K562 (cell line): Measurements from ENCODE around the gene VPS13D. TPM values are rescaled to one million over a fixed set of nuclear protein-coding genes. Genes with fewer than 3 reads are reported as not detected.

Source experiments
- ATAC-seq: fragments of 200-7000 bp; cut with Tn5 transposase; 3 replicates; pipeline ENCODE4 v1.9.1; 2020; ENCODE audit warnings: moderate library complexity
- BruUV-seq: library from RNA; stranded (reverse); fragments of 400-500 nt; replicated peaks from 2 replicates; lab custom pipeline; 2021; lab: Mats Ljungman, UMichigan
- CTCF ChIA-PET: fragments of 300-600 bp; formaldehyde crosslinking; extraction: SDS; loops from one replicate; lab custom pipeline; 2021; ENCODE audit warnings: low intra/inter-chr PET ratio; lab: Yijun Ruan, JAX
- POLR2A ChIA-PET: fragments of 300-600, 350-650 bp; sonication (Branson Sonifier 250); formaldehyde crosslinking; extraction: SDS; loops from one replicate; lab custom pipeline; 2021; ENCODE audit warnings: antibody characterized with exemption, inconsistent platforms; lab: Yijun Ruan, JAX
- DNase-seq, 4 experiments: peaks; one replicate each; pipeline versions ENCODE4 v3.0.0 to v3.0.0-alpha.2; 2011 to 2018; ENCODE audit warnings: low spot score in 3 of 4, mixed read lengths in 3 of 4; ENCODE audit errors: extremely low read depth in 1 of 4
- FAIRE-seq: peaks from 2 replicates; lab custom pipeline; 2011; peaks lifted over from hg19 to GRCh38; lab: Jason Lieb, UNC
- H2AFZ ChIP-seq: 2 replicates; pipeline ENCODE4 v1.6.0; 2011; ENCODE audit warnings: low read depth, low read length, control low read depth, inconsistent platforms
- H3K27ac ChIP-seq: fragments of 200-600 bp; 3 replicates; pipeline ENCODE4 v1.8.0; 2011; ENCODE audit warnings: low read depth, mild to moderate bottlenecking, control low read depth, inconsistent platforms, low read length, moderate library complexity, mixed read lengths; ENCODE audit errors: extremely low read depth
- H3K27me3 ChIP-seq, 2 experiments: fragments of 300-600 bp in 1 of 2; 2 replicates in 1 of 2; 3 replicates in 1 of 2; pipeline versions ENCODE4 v1.6.0 to v1.8.0; 2011; ENCODE audit warnings: inconsistent platforms in 2 of 2, low read length in 2 of 2, mild to moderate bottlenecking in 1 of 2, mixed read lengths in 1 of 2, moderate library complexity in 1 of 2; ENCODE audit not compliant: control insufficient read depth in 2 of 2, insufficient read depth in 2 of 2
- H3K36me3 ChIP-seq: fragments of 300-600 bp; 3 replicates; pipeline ENCODE4 v1.8.0; 2011; ENCODE audit warnings: mild to moderate bottlenecking, low read length, inconsistent platforms; ENCODE audit not compliant: control insufficient read depth, insufficient read depth
- H3K4me1 ChIP-seq, 2 experiments: fragments of 200-600 bp in 1 of 2; replicated peaks in 1 of 2; 2 replicates in 1 of 2; 3 replicates in 1 of 2; pipeline versions ENCODE4 v1.5.1 to v1.8.0; 2011; ENCODE audit warnings: inconsistent platforms in 2 of 2, low read length in 2 of 2, mild to moderate bottlenecking in 1 of 2, mixed read lengths in 1 of 2, moderate library complexity in 1 of 2; ENCODE audit not compliant: control insufficient read depth in 2 of 2, insufficient read depth in 2 of 2
- H3K4me2 ChIP-seq: 2 replicates; pipeline ENCODE4 v1.6.1; 2011; ENCODE audit warnings: low read length, control low read depth, inconsistent platforms, mixed read lengths; ENCODE audit not compliant: insufficient read depth
- H3K4me3 ChIP-seq: fragments of 200-600 bp; sonication (generic), shearing (Covaris generic); 2 replicates; pipeline ENCODE4 v1.5.1; 2016; ENCODE audit warnings: control low read depth, inconsistent platforms
- H3K79me2 ChIP-seq: fragments of 200-600 bp; 3 replicates; pipeline ENCODE4 v1.8.0; 2011; ENCODE audit warnings: low read length, inconsistent platforms; ENCODE audit not compliant: control insufficient read depth, insufficient read depth
- H3K9ac ChIP-seq, 2 experiments: 2 replicates each; pipeline versions ENCODE4 v1.6.0 to v1.6.1; 2011; ENCODE audit warnings: low read depth in 2 of 2, low read length in 2 of 2, control low read depth in 1 of 2, inconsistent platforms in 1 of 2, mild to moderate bottlenecking in 1 of 2, mixed read lengths in 1 of 2; ENCODE audit not compliant: insufficient read depth in 1 of 2
- H3K9me1 ChIP-seq: one replicate; pipeline ENCODE4 v1.6.0; 2011; ENCODE audit warnings: inconsistent platforms, mild to moderate bottlenecking, low read length, moderate library complexity; ENCODE audit not compliant: control insufficient read depth, insufficient read depth
- H3K9me3 ChIP-seq: replicated peaks from 2 replicates; pipeline ENCODE4 v1.5.1; 2011; ENCODE audit warnings: low read depth, low read length, inconsistent platforms; ENCODE audit not compliant: control insufficient read depth, insufficient read depth
- H4K20me1 ChIP-seq: replicated peaks from 2 replicates; pipeline ENCODE4 v1.6.1; 2011; ENCODE audit warnings: low read length, inconsistent platforms, mixed read lengths; ENCODE audit not compliant: control insufficient read depth, insufficient read depth
- AFF4 ChIP-seq: sonication (generic); formaldehyde crosslinking; IDR thresholded peaks from 2 replicates; pipeline ENCODE4 v1.8.0; 2023; ENCODE audit warnings: mild to moderate bottlenecking, missing genetic modification reagents
- CHD2 ChIP-seq: IDR thresholded peaks from 2 replicates; pipeline ENCODE4 v1.6.1; 2011; ENCODE audit warnings: low read depth, low read length
- CREB1 ChIP-seq, 2 experiments: sonication (generic) in 1 of 2; formaldehyde crosslinking in 1 of 2; IDR thresholded peaks; 2 replicates each; pipeline versions ENCODE4 v1.6.1 to v1.8.0; 2012 to 2022; ENCODE audit warnings: inconsistent platforms in 1 of 2, mild to moderate bottlenecking in 1 of 2, missing genetic modification reagents in 1 of 2, moderate library complexity in 1 of 2
- CTCF ChIP-seq, 3 experiments: IDR thresholded peaks in 2 of 3; conservative IDR thresholded peaks in 1 of 3; 2 replicates each; pipeline ENCODE4 v1.5.1; 2011 to 2012; ENCODE audit warnings: low read length in 3 of 3, mild to moderate bottlenecking in 3 of 3, control low read depth in 2 of 3, improper control_type of control experiment in 1 of 3, inconsistent platforms in 1 of 3, low read depth in 1 of 3, mixed read lengths in 1 of 3, moderate library complexity in 1 of 3; ENCODE audit not compliant: insufficient read depth in 2 of 3
- CXXC5 ChIP-seq: fragments of 250-450 bp; sonication (Bioruptor Pico); IDR thresholded peaks from 2 replicates; pipeline ENCODE4 v1.8.0; 2022; ENCODE audit warnings: inconsistent platforms, mild to moderate bottlenecking, moderate library complexity
- GATA2 ChIP-seq: sonication (generic); formaldehyde crosslinking; IDR thresholded peaks from 2 replicates; pipeline ENCODE4 v1.4.0; 2020; ENCODE audit warnings: mild to moderate bottlenecking, missing genetic modification reagents
- NFIC ChIP-seq: fragments of 450-650 bp; IDR thresholded peaks from 2 replicates; pipeline ENCODE4 v1.6.1; 2017; ENCODE audit warnings: mild to moderate bottlenecking, inconsistent platforms
- SRSF7 ChIP-seq: fragments of 200-400 bp; formaldehyde crosslinking; optimal IDR thresholded peaks from 2 replicates; pipeline ENCODE3; 2017; ENCODE audit warnings: mild to moderate bottlenecking, low read depth, low read length
- STAT6 ChIP-seq: sonication (generic); formaldehyde crosslinking; IDR thresholded peaks from 2 replicates; pipeline ENCODE4 v1.8.1; 2023; ENCODE audit warnings: mild to moderate bottlenecking, missing genetic modification reagents
- U2AF2 ChIP-seq: fragments of 200-400 bp; formaldehyde crosslinking; optimal IDR thresholded peaks from 2 replicates; pipeline ENCODE3; 2017; ENCODE audit warnings: low read depth, mild to moderate bottlenecking, low read length
- ZNF133 ChIP-seq: fragments of 250-450 bp; sonication (Bioruptor Pico); IDR thresholded peaks from 2 replicates; pipeline ENCODE4 v1.4.0; 2020; ENCODE audit warnings: mild to moderate bottlenecking
- WGBS: fragments of 100-300 bp; shearing (Covaris generic); methylation state at CpG from one replicate; pipeline ENCODE4 v1.1.6; 2016; ENCODE audit warnings: low coverage, mixed read lengths; ENCODE audit not compliant: insufficient coverage; ENCODE audit errors: missing lambda C conversion rate; 5-methylcytosine and 5-hydroxymethylcytosine counted together
- in situ Hi-C: fragments of 300-500 bp; cut with MboI; formaldehyde crosslinking; loops from 4 replicates; pipeline ENCODE4 v1.15.0; 2018; ENCODE audit warnings: inconsistent platforms, mixed read lengths
- intact Hi-C: fragments of 100-400 bp; cut with micrococcal nuclease; formaldehyde crosslinking; loops from 2 replicates; pipeline ENCODE4 v1.14.2; 2022
- polyA plus RNA-seq, 8 experiments: library from polyadenylated mRNA; depleted of rRNA in 4 of 8; stranded (reverse) in 5 of 8; unstranded in 3 of 8; fragments of >200 nt; fragmentation: Nextera tagmentation in 2 of 8; fragmentation: Illumina TruSeq in 1 of 8; extraction: Ambion mirVana in 2 of 8; extraction: Trizol in 1 of 8; gene quantifications; 2 replicates each; pipeline versions ENCODE4 v1.2.1 to v1.2.3, GENCODE V29; 2011 to 2014; ENCODE audit warnings: inconsistent platforms in 1 of 8, missing spikeins in 1 of 8
- total RNA-seq, 7 experiments: library from RNA; depleted of rRNA in 6 of 7; stranded (reverse); fragments of >200 nt in 6 of 7; fragmentation: Illumina TruSeq in 2 of 7; extraction: Trizol in 2 of 7; gene quantifications; 2 replicates each; pipeline versions ENCODE4 v1.2.1 to v1.2.3, GENCODE V29; 2011 to 2021; ENCODE audit warnings: low replicate concordance in 1 of 7

Gene VPS13D
- total and polyA plus RNA-seq, 9 of the 15 experiments (the other 6 are each of a cell fraction or from before 2014, with no cell fraction given), result 6.1 to 51.5 (median 38.5) TPM

- H3K4me1 ChIP-seq, result peaks cover 11 to 33% of the 10 kb centered on the region in 2 experiments; a peak in 4 of 5 replicates
- ChIA-PET CTCF (interaction anchor here (0.6 kb wide), 1 partner anchor 252 kb away, joined by 3 read pairs; no protein-coding TSS in a partner anchor), POLR2A (interaction anchor here (0.9 to 1.2 kb wide), 2 partner anchors 10 to 23 kb away, joined by 3 read pairs; no protein-coding TSS in a partner anchor)
- H3K27me3 ChIP-seq, result no peaks in the 10 kb centered on the region
- H3K9me1 ChIP-seq, result no peaks in the 10 kb centered on the region
- WGBS, result 88% methylated on average over 9 of the region's 9 CpGs
- FAIRE-seq, result no peak
- ATAC-seq, result peak; percentile 57
- intact Hi-C loops (loop anchor here (2.0 to 5.0 kb wide), 4 partner anchors 72 to 197 kb away; no protein-coding TSS in a partner anchor), in situ Hi-C loops (loop anchor here (5.0 kb wide), 1 partner anchor 212 kb away; the partner anchor contains the start of gene DHRS3)
- BruUV-seq, result no TSS peak
- no peak overlapping the region; the same call in 1 of the 2 replicates for H2AFZ ChIP-seq
- 0 out of 4 replicates have a peak overlapping the region, but pooled peaks of 1 of the 2 experiments have one; percentile 40 for H3K9ac ChIP-seq
- H3K4me2 ChIP-seq, result no peak overlapping the region
- peaks cover 10% of the 10 kb centered on the region for H3K9me3 ChIP-seq
- peaks cover 67% of the 10 kb centered on the region for H3K36me3 ChIP-seq
- no peaks in the 10 kb centered on the region for H3K79me2 ChIP-seq
- peak; percentile 27 to 56 (median 43) for DNase-seq
- H3K27ac ChIP-seq, result no peak overlapping the region
- H4K20me1 ChIP-seq, result no peaks in the 10 kb centered on the region
- H3K4me3 ChIP-seq, result no peak overlapping the region
- TF ChIP-seq AFF4, result no peak
- TF ChIP-seq NFIC, result peak; percentile 45
- TF ChIP-seq CXXC5, result 0 out of 2 replicates have a peak, but pooled peaks have one; percentile 7
- TF ChIP-seq GATA2, result no peak
- TF ChIP-seq CREB1 (IDR thresholded peaks at IDR 0.05), result no peak
- TF ChIP-seq CREB1 (CRISPR knock-in tag; IDR thresholded peaks at IDR 0.05), result no peak
- TF ChIP-seq ZNF133 (CRISPR knock-in tag), result no peak
- TF ChIP-seq STAT6 (CRISPR knock-in tag), result no peak
- TF ChIP-seq CHD2, result no peak
- no peak for TF ChIP-seq U2AF2
- no peak for TF ChIP-seq SRSF7
- peak; percentile 1 to 32 (median 31); a peak in 3 of 6 replicates for TF ChIP-seq CTCF (IDR thresholded peaks at IDR 0.05 in 2 of 3, conservative IDR thresholded peaks at IDR 0.05 in 1 of 3; ENCODE audit: insufficient read depth in 2 of 3, low read depth in 1 of 3, low read length in 3 of 3)
Measured at GRCh38 chr1:12405325-12406210, 175.7 kb downstream of the VPS13D start.
